Stimulated activated CD4-positive, alpha-beta T cell treated with anti-CD3 and anti-CD28 coated beads, Interleukin-2, amount 100 ng/mL, for 4 hours (primary cell): ENCODE results near the gene ZNF701.
"Not testable (repeated sequence)": the region's sequence is repeated elsewhere in the genome, so short reads cannot be mapped to it uniquely, and the experiment has no call there.

Experiments used
- DNase-seq: peaks from one replicate; pipeline ENCODE4 v3.0.0-alpha.2; 2020; ENCODE audit warnings: low read depth

ZNF701 gene

DNA sequence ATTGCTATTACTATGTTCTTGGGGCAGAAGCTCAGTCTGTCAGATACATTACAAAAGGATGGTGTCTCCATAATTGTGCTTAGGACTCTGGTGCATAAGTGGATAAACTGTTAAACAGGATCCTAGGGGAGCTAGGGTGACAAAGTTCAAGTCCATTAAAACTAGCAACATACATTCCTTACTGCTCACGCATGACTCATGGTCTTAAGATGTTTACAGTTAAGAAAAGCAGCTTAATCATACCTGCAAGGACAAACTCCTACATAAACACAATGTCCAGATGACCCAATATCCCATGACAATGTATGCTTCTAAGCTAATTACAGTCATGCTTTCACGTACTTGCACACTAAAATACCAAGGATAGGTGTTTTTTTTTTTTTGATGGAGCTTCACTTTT is 3.5 kb upstream of the ZNF701 start:
- no peak for DNase-seq

DNA sequence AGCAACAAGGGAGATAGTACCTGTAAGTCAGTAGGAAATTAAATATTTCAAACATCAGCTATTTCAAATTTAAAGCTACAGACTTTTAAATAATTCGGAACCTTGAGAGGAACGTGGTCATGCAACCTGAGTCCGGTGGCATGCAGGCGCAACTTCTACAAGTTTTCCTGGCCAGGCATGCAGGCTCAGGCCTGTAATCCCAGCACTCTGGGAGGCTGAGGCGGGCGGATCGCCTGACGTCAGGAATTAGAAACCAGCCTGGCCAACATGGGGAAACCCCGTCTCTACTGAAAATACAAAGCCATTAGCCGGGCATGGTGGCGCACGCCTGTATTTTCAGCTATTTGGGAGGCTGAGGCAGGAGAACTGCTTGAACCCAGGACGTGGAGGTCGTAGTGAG is 2.2 kb upstream of the ZNF701 start:
- DNase-seq = no peak

DNA sequence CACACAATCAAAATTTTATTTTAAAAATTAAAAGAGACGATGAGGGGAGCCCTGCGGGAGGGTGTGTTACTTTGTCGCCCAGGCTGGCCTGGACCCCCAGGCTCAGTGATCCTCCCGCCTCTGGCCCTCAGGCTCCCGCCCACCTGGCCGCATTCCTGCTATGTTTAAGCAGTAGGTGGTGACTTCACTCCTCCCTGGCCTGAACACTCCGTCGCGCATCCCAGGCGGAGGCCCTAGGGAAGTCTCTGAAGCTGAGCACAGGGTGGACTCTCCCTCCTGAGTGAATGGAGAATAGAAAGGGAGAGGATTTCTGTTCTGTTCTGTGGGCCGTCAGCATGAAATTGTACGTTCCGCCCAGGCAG is 468 bp upstream of the ZNF701 start:
- DNase-seq = not testable (repeated sequence)

DNA sequence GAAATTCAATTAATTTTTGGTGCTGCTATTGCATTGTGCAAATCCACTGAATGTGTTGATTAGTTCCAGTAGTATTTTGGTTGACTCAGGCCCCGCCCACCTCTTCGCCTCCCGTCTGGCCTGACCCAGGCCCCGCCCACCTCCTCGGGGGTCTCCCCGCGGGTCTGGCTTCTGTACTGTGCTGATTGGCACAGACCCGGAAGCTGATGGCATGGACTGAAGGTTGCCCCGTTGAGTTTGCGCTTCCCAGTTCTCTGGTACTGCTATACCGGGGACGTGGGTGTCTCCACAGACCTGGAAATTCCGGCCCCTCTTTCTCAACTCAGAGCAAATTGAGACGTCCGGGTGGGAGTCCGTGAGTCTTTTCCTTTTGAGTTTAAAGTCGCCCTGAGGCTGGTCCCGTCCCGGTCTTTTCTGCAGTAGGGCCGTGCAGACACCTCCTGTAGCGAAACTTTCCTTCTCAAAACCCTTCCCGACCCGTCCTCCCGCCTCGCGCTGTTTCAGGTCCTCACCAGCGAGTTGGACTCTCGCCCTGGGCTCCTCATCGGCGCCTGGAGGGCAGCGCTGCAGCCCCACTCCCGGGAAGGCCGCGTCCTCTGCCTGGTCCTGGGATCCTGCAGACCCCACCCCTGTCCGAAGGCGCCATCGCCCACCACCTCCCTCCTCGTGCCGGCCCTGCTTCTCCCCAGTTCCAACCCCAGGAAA is 14.8 kb downstream of the ZNF701 start:
- DNase-seq = no peak

DNA sequence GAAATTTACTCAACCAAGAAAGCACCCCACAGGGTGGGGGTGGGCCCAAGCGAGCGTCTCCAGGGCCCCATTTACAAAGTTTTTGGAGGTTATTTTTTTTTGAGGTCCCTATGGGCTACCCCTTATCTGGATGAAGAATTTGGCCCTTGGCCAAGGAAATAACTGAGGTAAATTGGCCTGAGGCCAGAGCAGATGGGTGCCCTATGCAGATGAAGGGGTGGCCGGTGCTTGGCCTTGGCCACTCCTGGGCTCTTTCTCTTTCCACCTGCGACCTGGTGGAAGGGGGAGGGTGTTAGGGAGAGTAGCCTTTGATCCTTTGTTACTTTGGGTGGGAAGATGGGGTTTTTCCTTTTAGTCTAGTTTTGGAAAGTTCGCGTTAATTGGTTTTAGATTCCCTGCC is 15.5 kb downstream of the ZNF701 start:
- DNase-seq = no peak

DNA sequence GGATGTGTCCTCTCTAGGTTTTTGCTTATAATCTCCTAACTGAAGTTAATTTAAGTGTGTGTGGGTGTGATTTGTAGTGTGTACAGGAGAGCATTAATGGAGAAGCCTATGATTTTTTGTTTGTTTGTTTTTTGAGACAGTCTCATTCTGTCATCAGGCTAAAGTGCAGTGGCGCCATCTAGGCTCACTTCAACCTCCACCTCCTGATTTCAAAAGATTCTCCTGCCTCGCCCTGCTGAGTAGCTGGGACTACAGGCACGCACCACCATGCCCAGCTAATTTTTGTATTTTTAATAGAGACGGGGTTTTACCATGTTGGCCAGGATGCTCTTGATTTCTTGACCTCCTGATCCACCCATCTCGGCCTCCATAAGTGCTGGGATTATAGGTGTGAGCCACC is 20.6 kb downstream of the ZNF701 start:
- no peak for DNase-seq

DNA sequence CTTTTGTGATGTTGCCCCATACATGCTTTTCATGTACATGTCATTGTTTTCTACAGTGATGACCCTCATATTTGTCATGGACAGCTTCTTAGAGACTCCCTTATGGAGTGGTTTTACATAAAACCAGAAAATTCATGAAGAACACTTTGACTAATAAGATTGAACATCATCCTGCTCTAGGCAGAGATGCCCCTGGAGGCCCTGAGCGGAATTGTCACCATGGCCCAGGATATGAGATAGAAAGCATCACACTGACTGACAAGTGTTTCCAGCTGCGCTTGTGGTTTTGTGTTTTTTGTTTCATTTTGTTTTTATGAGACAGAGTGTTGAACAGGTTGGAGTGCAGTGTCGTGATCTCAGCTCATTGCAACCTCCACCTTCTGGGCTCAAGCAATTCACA is 22.2 kb downstream of the ZNF701 start:
- DNase-seq = no peak

DNA sequence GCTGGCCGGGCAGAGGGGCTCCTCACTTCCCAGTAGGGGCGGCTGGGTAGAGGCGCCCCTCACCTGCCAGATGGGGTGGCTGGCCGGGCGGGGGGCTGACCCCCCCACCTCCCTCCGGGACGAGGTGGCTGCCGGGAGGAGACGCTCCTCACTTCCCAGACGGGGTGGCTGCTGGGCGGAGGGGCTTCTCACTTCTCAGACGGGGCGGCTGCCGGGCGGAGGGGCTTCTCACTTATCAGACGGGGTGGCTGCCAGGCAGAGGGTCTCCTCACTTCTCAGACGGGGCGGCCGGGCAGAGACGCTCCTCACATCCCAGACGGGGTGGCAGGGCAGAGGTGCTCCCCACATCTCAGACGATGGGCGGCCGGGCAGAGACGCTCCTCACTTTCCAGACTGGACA is 23.4 kb downstream of the ZNF701 start:
- DNase-seq = not testable (repeated sequence)

DNA sequence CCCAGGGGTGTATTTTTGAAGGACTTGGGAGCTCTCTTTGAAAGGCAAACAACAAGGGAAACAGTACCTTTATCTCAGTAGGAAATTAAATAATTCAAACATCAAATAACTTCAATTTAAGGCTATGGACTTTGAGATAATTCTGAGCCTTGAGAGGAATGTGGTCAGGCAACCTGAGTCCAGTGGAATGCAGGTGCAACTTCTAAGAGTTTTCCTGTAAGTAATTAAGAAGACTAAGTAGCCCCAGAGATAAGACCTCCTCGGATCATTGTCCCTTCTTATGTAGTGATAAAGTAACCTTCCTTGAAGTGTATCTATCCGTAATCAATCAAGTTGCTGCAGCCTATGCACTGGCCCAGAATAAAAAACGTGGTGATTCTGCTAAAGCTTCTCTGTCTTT is 29.2 kb downstream of the ZNF701 start:
- DNase-seq = no peak

DNA sequence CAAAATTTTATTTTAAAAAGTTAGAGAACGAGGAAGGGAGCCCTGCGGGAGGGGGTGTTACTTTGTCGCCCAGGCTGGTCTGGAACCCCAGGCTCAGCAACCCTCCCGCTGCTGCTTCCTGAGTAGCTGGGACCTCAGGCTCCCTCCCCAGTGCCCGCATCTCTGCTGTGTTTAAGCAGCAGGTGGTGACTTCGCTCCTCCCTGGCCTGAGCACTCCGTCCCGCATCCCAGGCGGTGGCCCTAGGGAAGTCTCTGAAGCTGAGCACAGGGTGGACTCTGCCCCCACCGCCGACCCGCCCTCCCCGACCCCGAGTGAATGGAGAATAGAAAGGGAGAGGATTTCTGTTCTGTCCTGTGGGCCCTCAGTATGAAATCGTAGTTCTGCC is 30.5 kb downstream of the ZNF701 start:
- no peak for DNase-seq

DNA sequence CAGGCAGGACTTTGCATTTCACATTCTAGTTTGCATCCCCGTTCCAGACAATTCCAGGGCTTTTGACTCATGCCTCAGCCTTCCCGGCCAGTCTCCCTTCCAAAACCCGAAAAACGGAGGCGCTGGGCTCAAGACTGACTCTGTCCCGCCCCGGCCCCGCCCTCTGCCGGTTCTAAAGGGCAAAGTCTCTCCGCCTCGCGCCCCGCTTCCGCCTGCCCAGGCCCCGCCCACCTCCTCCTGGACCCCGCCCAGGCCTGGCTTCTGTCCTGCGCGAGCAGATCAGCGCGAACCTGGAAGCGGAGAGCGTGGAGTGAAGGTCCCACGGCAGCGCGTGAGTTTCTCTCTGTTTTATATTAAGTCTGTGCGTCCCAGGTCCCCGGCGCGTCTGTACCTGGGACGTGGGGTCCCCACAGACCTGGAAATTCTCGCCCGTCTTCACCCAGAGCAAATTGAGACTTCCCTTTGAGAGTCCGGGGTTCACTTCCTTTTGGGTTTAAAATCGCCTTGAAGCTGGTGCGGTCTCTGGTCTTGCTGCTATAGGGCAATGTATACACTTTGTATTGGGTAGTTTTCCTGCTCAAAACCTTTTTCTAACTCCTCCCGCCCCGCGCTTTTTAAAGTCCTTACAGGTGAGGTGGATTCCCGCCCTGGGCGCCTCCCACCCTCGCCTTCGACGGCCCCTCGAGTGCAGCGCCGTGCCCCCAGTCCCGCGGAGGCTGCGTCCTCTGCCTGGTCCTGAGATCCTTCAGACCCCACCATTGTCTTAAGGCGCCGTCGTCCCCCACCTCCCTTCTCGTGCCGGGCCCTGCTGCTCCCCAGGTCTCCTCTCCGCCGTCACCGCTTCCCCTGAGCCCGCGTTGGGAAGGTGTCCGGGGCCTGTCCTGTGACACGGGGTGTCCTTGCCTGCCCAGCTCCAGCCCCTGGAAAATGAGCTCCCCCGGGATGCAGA is 31.2 kb downstream of the ZNF701 start:
- DNase-seq = peak; percentile 93

DNA sequence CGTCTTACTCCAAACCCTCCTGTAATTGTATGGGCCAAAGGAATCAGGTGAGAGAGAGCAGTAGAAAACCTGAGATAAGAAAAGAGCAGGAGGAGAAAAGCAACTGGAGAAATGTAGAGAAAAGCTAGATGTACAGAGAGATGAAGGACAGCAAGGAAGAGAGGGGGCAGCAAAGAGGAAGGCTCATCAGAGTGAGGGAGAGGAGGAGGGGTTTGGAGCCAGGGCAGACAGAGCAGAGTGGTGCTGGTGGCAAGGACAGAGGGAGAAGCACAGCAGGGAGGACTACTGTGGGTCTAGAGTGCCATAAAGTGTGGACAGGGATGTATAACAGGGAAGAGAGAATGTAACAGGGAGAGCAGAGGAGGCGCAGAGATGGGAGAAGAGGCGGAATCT is 31.9 kb downstream of the ZNF701 start:
- not testable (repeated sequence) for DNase-seq

DNA sequence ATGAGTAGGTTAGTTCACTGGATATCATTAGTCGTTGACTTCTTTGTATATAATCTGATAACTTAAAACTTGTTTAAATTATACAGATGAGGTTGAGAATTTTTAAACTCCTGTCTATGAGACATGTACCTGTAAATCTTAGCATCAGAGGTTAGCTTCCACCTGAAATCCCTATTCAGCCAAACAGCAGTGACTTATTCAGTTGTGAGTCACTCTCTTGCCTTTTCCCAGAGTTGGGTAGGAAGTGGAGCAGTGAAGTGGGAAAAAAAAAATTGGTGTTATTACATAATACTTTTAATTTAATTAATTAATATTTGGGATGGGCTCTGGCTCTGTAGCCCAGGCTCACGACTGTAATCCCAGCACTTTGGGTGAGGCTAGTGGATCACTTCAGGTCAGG is 32.9 kb downstream of the ZNF701 start:
- DNase-seq = no peak

DNA sequence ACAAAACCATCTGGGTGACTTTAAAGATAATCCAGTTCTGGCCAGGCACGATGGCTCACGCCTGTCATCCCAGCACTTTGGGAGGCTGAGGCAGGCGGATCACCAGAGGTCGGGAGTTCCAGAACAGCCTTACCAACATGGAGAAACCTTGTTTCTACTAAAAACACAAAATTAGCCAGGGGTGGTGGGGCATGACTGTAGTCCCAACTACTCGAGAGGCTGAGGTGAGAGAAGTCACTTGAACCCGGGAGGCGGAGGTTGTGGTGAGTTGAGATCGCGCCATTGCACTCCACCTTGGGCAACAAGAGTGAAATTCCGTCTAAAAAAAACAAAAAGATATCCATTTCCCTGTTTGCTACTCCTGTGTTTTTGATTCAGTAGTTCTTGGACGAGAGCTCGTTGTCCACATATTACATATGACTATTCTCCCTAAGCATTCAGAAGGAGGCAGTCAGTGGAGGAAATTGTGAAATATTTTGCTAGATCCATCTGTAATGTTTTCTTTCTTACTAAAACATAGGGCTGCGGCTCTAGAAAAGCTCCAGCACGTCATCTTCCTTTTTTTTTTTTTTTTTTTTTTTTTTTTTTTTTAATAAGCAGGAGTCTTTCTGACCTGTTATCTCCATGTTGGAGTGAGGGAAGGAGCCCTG is 33.6 kb downstream of the ZNF701 start:
- no peak for DNase-seq

DNA sequence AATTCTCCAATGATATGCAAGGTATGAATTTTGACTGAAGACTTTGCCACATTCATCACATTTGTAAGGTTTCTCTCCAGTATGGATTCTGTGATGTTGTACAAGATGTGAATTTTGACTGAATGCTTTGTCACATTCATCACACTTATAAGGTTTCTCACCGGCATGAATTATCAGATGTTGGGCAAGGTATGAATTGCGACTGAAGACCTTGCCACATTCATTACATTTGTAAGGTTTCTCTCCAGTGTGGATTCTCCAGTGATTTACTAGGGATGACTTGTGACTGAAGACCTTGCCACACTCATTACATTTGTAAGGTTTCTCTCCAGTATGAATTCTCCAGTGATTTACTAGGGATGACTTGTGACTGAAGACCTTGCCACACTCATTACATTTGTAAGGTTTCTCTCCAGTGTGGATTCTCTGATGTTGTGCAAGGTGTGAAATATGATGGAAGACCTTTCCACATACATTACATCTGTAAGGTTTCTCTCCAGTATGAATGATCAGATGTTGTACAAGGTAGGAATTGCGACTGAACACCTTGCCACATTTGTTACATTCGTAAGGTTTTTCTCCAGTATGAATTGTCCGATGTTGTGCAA is 43.3 kb downstream of the ZNF701 start:
- no peak for DNase-seq

DNA sequence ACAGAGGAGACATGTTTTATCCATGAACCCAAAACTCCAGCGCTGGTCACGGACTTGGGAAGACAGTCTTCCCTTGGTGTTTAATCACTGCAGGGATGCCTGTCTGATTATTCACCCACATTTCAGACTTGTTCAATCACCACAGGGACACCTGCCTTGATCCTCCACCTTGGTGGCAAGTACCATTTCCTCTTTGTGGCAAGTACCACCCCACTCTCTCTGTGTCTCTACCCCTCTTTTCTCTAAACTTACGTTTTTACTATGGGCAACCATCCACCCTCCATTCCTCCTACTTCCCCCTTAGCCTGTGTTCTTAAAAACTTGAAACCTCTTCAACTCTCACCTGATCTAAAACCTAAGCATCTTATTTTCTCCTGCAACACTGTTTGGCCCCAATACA is 51.3 kb downstream of the ZNF701 start:
- no peak for DNase-seq

DNA sequence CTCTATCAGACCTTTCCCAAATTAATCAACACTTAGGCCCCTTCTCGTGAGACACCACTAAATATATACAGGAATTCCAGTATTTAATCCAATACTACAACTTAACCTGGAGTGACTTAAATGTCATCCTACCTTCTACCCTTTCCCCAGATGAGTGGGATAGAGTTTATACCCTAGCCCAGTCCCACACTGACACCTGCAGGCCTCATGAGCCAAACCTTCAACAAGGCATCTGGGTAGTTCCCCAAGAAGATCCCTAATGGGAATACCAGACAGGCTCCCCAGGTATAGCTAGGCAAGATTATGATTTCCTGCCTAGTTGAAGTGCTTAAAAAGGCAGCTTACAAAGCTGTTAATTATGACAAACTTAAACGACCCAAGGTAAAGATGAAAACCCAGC is 52.2 kb downstream of the ZNF701 start:
- no peak for DNase-seq

DNA sequence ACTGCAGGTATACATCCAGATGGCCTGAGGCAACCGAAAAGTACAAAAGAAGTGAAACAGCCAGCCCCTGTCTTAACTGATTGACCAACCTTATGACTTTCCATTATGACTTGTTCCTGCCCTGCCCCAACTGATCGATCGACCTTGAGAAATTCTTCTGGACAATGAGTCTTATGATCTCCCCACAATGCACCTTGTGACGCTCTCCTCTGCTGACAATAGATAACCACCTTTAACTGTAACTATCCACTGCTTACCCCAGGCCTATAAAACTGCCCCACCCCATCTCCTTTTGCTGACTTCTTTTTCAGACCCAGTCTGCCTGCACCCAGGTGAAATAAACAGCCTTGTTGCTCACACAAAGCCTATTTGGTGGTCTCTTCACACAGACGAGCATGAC is 56.8 kb downstream of the ZNF701 start:
- DNase-seq = no peak

DNA sequence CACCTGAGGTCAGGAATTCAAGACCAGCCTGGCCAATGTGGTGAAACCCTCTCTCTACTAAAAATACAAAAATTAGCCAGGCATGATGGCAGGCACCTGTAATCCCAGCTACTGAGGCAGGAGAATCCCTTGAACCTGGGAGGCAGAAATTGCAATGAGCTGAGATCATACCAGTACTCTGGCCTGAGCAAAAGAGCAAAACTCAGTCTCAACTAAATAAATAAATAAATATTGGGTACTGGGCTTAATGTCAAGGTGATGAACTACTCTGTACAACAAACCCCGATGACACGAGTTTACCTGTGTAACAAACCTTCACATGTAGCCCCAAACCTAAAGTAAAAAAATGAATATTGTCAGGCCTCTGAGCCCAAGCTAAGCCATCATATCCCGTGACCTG is 57.4 kb downstream of the ZNF701 start:
- not testable (repeated sequence) for DNase-seq

DNA sequence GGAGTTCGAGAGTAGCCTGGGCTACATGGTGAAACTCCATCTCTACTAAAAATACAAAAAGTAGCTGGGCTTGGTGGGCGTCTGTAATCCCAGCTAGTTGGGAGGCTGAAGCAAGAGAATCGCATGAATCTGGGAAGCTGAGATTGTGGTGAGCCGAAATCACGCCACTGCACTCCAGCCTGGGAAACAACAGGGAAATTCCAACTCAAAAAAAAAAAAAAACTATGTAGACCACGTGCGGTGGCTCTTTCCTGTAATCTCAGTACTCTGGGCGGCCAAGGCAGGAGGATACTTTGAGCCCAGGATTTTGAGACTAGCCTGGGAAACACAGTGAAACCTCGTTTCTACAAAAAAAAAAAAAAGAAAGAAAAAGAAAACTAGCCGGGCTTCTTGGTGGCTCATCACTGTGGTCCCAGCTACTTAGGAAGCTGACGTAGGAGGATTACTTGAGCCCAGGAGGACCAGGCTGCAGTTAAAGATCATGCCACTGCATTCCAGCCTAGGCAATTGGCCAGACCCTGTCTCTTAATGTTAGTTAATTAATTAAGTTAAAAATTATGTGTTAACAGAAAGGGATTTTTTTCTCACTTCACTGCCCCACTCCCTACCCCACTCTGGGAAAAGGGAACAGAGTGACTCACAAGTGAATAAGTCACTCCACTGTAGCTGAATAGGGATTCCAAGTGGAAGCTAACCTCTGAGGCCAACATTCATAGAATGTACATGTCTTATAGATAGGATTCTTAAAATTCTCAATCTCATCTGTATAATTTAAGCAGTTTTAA is 65.9 kb downstream of the ZNF701 start:
- no peak for DNase-seq
